ENCODE measurements around the gene SEPTIN7. TPM values are rescaled to one million over a fixed set of nuclear protein-coding genes. Genes with fewer than 3 reads are reported as not detected.

Gene SEPTIN7
- total and polyA plus RNA-seq, 2 donors (not counting 1 experiment from before 2014, with no cell fraction given), result 181 to 576 TPM

DNA sequence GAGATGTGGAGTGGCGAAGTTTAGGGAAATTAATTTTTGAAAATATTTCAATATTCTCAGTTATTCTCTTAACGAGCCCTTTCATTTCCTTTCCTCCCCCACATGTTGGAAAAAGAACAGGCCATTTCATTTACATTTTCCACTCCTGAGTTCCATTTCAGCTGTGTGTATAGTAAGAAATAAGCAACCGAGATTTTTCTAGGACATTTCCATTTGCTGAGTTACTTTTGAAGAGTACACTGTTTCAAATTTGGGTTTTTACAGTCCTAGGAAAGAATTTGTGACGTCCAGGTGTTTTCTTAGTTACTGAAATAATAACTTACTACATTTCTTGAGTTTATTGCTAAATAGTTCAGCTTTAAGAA lies 1.2 kb downstream of the SEPTIN7 start:
- Histone ChIP-seq H4K20me1 (ENCODE audit: control insufficient read depth, extremely low read depth, insufficient read depth, low read length) (peaks cover 4% of the 10 kb centered on the region), H3K9me3 (ENCODE audit: control insufficient read depth, insufficient read depth, low read depth, low read length) (no peaks in the 10 kb centered on the region), H3K36me3 (ENCODE audit: control insufficient read depth, insufficient read depth, low read length) (no peaks in the 10 kb centered on the region), H2AFZ (ENCODE audit: low read length) (no peak overlapping the region), H3K27ac (ENCODE audit: insufficient read depth, low read length) (peak overlapping the region; percentile 94), H3K4me2 (ENCODE audit: extremely low read depth, insufficient read depth, low read length) (peak overlapping the region; percentile 96), H3K79me2 (ENCODE audit: control insufficient read depth, insufficient read depth, low read length) (peaks cover 56% of the 10 kb centered on the region), H3K9ac (ENCODE audit: insufficient read depth, low read length) (peak overlapping the region; percentile 94), H3K27me3 (ENCODE audit: control insufficient read depth, insufficient read depth, low read length) (no peaks in the 10 kb centered on the region), H3K4me3 (replicated peaks in 1 of 4; ENCODE audit: control extremely low read depth in 1 of 4, insufficient read depth in 1 of 4, low read depth in 3 of 4, low read length in 4 of 4) (peak overlapping the region; percentile 78 to 93 (median 84)), H3K4me1 (ENCODE audit: control insufficient read depth, extremely low read depth, insufficient read depth, low read length) (peaks cover 2% of the 10 kb centered on the region)
- DNase-seq (ENCODE audit: low read depth in 2 of 2), result no peak
- no peak for TF ChIP-seq EZH2 (IDR thresholded peaks at IDR 0.05; ENCODE audit: low read length, missing control alignments)
- TF ChIP-seq, protein P1, sequence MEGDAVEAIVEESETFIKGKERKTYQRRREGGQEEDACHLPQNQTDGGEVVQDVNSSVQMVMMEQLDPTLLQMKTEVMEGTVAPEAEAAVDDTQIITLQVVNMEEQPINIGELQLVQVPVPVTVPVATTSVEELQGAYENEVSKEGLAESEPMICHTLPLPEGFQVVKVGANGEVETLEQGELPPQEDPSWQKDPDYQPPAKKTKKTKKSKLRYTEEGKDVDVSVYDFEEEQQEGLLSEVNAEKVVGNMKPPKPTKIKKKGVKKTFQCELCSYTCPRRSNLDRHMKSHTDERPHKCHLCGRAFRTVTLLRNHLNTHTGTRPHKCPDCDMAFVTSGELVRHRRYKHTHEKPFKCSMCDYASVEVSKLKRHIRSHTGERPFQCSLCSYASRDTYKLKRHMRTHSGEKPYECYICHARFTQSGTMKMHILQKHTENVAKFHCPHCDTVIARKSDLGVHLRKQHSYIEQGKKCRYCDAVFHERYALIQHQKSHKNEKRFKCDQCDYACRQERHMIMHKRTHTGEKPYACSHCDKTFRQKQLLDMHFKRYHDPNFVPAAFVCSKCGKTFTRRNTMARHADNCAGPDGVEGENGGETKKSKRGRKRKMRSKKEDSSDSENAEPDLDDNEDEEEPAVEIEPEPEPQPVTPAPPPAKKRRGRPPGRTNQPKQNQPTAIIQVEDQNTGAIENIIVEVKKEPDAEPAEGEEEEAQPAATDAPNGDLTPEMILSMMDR (conservative IDR thresholded peaks at IDR 0.05 in 1 of 2, IDR thresholded peaks at IDR 0.05 in 1 of 2; ENCODE audit: low read depth in 1 of 2, low read length in 2 of 2), result no peak

DNA sequence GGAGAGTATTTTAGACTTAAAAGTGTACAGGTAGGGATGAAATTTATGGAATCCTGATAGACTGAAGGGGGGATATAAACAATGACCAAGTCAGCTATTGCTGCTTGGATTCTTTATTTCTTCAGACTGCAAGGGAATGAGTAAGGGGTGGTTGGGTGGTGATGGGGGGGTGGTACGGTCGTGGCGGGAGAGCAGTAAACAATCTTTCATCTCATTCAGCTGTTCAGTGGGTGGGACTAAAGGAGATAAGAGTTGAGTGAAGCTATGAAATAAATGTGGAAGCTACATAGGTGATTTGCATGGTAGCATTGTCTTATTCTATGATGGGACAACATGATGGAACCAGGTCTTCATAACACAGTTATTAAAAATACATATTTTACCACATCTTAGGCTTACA lies 1.8 kb downstream of the SEPTIN7 start:
- peaks cover 59% of the 10 kb centered on the region for H3K79me2 ChIP-seq (ENCODE audit: control insufficient read depth, insufficient read depth, low read length)
- peaks cover 4% of the 10 kb centered on the region for H4K20me1 ChIP-seq (ENCODE audit: control insufficient read depth, extremely low read depth, insufficient read depth, low read length)
- peaks cover 2% of the 10 kb centered on the region for H3K4me1 ChIP-seq (ENCODE audit: control insufficient read depth, extremely low read depth, insufficient read depth, low read length)
- DNase-seq (ENCODE audit: low read depth in 2 of 2), result peak in 1 of 2 donors; percentile 23
- no peaks in the 10 kb centered on the region for H3K9me3 ChIP-seq (ENCODE audit: control insufficient read depth, insufficient read depth, low read depth, low read length)
- no peak overlapping the region for H2AFZ ChIP-seq (ENCODE audit: low read length)
- H3K4me3 ChIP-seq (replicated peaks in 1 of 4; ENCODE audit: control extremely low read depth in 1 of 4, insufficient read depth in 1 of 4, low read depth in 3 of 4, low read length in 4 of 4), result peak overlapping the region; percentile 78 to 93 (median 84)
- H3K27me3 ChIP-seq (ENCODE audit: control insufficient read depth, insufficient read depth, low read length), result no peaks in the 10 kb centered on the region
- H3K36me3 ChIP-seq (ENCODE audit: control insufficient read depth, insufficient read depth, low read length), result no peaks in the 10 kb centered on the region
- TF ChIP-seq, protein P1 (conservative IDR thresholded peaks at IDR 0.05 in 1 of 2, IDR thresholded peaks at IDR 0.05 in 1 of 2; ENCODE audit: low read depth in 1 of 2, low read length in 2 of 2), result no peak
- TF ChIP-seq EZH2 (IDR thresholded peaks at IDR 0.05; ENCODE audit: low read length, missing control alignments), result no peak
- H3K27ac ChIP-seq (ENCODE audit: insufficient read depth, low read length), result no peak overlapping the region
- peak overlapping the region; percentile 96 for H3K4me2 ChIP-seq (ENCODE audit: extremely low read depth, insufficient read depth, low read length)
- no peak overlapping the region for H3K9ac ChIP-seq (ENCODE audit: insufficient read depth, low read length)

DNA sequence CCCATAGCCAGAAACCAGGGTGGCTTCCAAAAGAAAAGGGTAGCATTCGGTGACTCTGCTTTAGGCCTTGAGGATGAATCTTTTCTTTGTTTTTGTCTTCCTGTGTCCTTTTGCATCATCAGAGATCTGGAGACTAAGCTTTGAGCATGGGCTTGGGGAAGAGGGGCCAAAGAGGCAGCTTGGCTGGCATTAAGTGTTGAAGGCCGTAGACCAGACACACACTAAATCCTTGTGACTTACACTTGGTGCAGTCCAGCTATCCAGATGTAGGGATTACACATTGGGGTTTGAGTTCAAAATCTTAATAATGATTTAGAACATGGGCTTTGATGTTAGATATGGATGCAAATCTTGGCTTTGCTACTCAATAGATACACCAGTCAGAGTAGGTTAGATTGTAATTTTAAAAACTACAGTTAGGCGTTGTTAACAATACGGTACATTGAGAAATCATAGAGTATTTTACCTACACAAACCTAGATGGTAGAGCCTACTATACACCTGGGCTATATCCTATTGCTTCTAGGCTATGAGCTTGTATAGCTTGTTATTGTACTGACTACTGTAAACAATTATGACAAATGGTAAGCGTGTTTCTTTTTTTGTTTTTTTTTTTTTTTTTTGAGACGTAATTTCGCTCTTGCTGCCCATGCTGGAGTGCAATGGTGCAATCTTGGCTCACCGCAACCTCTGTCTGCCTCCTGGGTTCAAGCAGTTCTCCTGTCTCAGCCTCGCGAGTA lies 3.5 kb downstream of the SEPTIN7 start:
- Histone ChIP-seq H3K4me2 (ENCODE audit: extremely low read depth, insufficient read depth, low read length) (no peak overlapping the region), H4K20me1 (ENCODE audit: control insufficient read depth, extremely low read depth, insufficient read depth, low read length) (peaks cover 4% of the 10 kb centered on the region), H3K79me2 (ENCODE audit: control insufficient read depth, insufficient read depth, low read length) (peaks cover 76% of the 10 kb centered on the region), H3K9ac (ENCODE audit: insufficient read depth, low read length) (no peak overlapping the region), H3K9me3 (ENCODE audit: control insufficient read depth, insufficient read depth, low read depth, low read length) (no peaks in the 10 kb centered on the region), H3K36me3 (ENCODE audit: control insufficient read depth, insufficient read depth, low read length) (no peaks in the 10 kb centered on the region), H3K27ac (ENCODE audit: insufficient read depth, low read length) (no peak overlapping the region), H3K27me3 (ENCODE audit: control insufficient read depth, insufficient read depth, low read length) (no peaks in the 10 kb centered on the region), H3K4me3 (replicated peaks in 1 of 4; ENCODE audit: control extremely low read depth in 1 of 4, insufficient read depth in 1 of 4, low read depth in 3 of 4, low read length in 4 of 4) (peak overlapping the region in 1 of 4 experiments; percentile 93), H3K4me1 (ENCODE audit: control insufficient read depth, extremely low read depth, insufficient read depth, low read length) (peaks cover 2% of the 10 kb centered on the region), H2AFZ (ENCODE audit: low read length) (no peak overlapping the region)
- TF ChIP-seq, protein P1 (conservative IDR thresholded peaks at IDR 0.05 in 1 of 2, IDR thresholded peaks at IDR 0.05 in 1 of 2; ENCODE audit: low read depth in 1 of 2, low read length in 2 of 2), result no peak
- no peak for DNase-seq (ENCODE audit: low read depth in 2 of 2)

Data from fibroblast of lung (primary cell).